Amniotic stem cell (primary cell): ENCODE data around the gene KCNAB2.
"Not testable (repeated sequence)": the region's sequence is repeated elsewhere in the genome, so short reads cannot be mapped to it uniquely, and the experiment has no call there.

Source experiments
- DNase-seq: peaks from one replicate; lab custom pipeline; 2025; lab: John Stamatoyannopoulos, UW

Gene KCNAB2

DNA sequence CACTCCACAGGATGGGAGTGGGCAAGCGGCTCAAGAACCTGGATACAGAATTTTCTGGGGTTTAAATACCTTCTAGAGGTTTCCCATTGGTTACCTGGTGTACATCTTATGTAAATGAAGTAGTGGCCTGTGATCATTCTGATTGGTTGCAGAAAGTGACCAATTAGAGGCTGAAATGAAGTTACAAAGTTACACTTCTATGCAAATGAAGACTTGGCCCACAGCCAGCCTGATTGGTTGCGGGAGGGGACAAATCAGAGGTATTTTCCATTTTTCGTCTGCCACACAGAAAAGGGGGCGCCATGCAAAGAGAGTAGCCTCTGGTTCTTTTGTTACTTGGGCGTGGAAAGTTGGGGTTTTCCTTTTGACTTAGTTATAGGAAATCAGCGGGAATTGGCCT is 8.9 kb downstream of the KCNAB2 start:
- no peak for DNase-seq

DNA sequence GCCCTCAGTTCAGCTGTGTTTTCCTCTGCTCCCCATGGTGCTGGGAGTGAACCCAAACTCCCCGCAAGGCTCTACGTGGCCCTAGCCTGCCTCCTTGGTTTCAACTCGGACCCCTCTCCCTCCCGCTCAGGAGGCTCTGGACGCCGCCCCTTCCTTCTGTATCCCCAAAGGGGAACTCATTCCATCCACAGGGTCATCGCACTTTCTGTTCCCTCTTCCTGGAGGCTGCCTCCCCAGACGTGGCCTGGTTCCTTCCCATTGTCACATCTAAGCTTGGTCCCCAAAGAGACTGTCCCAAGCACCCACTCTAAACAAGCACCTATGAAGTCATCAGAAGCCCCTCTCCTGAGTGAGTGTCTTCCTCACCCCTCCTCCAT is 10.9 kb downstream of the KCNAB2 start:
- no peak for DNase-seq

DNA sequence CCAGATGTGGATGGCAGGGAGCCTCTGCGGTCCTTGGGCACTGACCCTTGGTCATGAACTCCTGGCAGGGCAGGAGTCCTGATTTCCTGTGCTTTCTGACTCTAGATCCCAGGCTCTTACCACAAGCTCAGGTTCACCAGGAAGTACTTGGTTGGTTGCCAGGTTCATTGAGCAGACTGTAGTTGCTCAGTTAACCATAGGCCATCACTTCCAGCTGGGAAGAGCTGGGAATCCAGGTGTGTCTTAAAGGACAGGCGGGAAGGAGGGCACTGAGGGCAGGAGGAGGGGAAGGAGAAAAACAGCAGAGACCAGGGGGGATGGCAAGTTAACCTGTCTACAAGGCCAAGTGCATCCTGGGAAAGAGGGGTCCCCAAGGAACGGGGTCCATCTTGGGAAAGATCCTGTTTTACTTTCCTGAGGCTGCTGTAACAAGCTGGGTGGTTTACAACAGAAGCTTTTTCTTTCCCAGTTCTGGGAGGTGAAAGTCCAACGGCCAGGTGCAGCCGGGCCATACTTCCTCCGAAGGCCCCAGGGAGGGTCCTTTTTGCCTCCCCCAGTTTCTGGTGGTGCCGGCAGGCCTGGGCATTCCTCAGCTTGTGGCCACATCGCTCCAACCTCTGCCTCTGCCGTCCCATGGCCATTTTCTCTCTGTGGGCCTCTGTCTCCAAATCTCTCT is 11.6 kb downstream of the KCNAB2 start:
- DNase-seq, result no peak

GRCh38 chr1:6059866-6060265 is 14.2 kb downstream of the KCNAB2 start:
- no peak for DNase-seq

GRCh38 chr1:6062670-6063069 is 17.0 kb downstream of the KCNAB2 start:
- no peak for DNase-seq

DNA sequence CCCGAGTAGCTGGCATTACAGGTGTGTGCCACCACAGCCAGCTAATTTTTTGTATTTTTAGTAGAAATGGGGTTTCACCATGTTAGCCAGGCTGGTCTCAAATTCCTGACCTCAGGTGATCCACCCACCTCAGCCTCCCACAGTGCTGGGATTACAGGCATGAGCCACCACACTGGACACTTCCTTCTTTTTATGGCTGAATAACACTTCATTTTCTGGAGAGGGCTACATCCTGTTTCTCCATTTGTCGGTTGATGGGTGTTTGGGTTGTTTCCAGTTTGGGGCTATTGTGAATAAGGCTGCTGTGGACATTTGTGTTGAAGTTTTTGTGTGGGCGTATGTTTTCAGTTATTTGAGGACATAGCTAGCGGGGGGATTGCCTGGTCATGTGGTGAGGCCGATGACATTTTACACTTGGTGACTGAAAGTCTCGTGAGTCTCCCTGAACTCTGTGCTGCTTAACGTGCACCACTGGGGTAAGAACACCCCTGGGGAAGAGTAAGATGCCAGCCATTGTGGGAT is 17.9 kb downstream of the KCNAB2 start:
- not testable (repeated sequence) for DNase-seq

GRCh38 chr1:6065093-6065858 is 19.6 kb downstream of the KCNAB2 start:
- no peak for DNase-seq

- DNase-seq, result no peak
Measured at GRCh38 chr1:6066680-6067079, 21.0 kb downstream of the KCNAB2 start.

DNA sequence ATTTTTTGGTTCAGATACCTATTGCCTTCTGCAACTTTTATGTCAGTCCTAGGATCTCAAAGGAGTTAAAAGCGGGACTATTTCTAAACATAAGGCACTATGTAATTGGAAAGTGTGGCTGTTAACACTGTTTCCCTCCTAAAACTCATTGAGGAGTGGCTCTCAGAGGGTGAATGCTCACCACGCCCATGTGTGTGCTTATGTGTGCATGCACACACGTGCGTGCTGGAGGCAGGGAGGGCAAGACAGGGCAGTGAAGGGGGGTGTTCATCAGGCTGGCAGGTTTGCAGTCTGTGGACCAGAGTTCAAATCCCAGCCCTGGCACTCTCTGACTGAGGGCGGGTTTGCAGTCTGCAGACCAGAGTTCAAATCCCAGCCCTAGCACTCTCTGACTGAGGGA is 22.4 kb downstream of the KCNAB2 start:
- DNase-seq, result no peak

DNA sequence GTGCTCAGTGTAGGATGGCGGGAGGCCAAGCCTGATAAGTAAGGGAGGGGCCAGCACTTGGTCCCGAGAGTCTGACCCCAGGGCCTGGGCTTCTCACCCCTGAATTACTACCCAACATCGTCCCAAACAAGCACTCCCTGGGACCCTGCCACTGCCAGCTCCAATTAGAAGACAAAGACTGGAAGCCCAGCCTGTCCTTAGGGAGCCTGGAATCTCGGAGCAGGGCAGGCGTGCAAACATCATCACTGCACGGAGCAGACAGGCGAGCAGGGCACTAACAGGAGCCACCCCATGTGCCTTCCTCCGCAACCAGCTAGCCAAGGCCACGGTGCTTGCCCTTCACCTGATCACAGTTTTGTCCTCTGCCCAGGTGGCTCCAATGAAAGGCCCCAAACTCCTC is 23.2 kb downstream of the KCNAB2 start:
- no peak for DNase-seq

DNA sequence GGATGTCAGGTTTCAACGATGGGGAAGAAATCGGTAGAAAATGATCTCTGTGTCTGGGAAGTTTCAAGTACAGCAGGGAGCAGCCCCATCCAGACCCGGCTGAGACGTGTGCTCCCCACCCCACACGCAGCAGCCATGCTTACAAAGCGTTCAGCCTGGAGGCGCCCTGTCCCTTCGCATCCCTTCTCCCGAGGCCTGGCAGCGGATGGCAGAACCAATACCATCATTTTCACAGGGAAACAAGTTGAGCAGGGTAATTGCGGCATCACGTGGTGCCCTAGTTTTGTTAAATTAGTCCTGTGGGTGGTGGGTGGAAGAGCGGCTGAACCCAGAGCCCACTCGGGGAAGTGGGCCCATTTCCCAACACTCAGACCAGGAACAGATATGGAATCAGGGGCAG is 23.9 kb downstream of the KCNAB2 start:
- no peak for DNase-seq

GRCh38 chr1:6070450-6070974 is 24.8 kb downstream of the KCNAB2 start:
- DNase-seq, result no peak

- no peak for DNase-seq
Measured at GRCh38 chr1:6071219-6071618, 25.5 kb downstream of the KCNAB2 start.

DNA sequence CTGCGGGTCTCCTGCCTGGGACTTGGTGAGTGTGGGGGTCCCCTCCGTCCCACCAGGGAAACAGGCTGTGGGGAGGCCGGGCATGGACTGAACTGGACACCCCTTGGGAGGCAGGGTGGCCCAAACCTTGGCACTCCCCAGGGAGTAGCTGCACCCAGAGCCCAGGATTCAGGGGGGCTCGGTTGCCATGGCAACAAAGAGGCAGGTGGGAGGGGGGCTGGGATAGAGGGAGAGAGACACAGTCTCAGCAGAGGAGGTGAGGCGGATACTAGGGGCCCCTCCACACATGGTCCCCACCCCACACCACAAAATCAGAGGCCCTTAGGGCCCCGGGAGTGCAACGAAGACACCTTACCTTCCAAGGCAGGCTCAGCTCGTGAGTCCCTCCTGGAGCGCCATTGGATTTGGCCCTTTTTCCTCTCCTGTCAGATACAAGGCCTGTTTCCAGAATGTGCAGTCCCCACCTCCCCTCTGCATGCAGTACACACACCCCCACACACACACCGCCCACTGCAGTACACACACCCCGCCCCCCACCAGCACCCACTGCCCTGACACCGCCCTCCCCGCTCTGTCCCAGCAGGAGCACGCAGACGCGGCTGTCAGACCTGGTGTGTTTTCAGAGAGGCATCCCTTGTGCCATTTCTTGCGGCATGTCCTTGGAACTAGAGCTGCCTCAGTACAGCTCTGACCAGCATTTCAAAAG is 27.2 kb downstream of the KCNAB2 start:
- DNase-seq, result no peak

DNA sequence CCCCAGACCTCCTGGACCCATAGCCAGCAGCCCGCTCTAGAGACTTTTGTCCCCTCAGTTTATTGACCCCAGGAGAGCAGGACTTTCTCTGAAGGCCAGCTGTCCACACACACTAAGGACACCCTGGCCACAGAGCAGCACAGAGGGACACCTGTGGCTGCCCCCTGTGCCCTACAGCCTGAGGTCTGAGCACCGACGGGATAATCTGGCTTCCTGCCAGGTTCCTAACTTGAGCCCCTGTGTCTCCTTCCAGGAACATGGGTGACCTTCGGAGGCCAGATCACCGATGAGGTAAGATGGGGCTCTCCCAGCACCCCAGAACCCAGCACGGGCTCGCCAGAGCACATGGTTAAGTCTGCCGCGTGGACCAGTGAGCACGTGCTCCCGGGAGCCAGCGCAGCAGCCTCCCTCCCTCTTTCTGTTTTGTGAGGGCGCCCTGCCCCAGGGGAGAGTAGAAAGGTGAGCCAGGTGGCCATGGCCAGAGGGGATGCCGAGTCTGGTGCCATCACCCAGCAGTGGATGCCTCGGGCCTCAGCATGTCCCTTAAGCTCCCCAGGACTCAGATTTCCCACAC is 27.9 kb downstream of the KCNAB2 start:
- DNase-seq, result no peak

DNA sequence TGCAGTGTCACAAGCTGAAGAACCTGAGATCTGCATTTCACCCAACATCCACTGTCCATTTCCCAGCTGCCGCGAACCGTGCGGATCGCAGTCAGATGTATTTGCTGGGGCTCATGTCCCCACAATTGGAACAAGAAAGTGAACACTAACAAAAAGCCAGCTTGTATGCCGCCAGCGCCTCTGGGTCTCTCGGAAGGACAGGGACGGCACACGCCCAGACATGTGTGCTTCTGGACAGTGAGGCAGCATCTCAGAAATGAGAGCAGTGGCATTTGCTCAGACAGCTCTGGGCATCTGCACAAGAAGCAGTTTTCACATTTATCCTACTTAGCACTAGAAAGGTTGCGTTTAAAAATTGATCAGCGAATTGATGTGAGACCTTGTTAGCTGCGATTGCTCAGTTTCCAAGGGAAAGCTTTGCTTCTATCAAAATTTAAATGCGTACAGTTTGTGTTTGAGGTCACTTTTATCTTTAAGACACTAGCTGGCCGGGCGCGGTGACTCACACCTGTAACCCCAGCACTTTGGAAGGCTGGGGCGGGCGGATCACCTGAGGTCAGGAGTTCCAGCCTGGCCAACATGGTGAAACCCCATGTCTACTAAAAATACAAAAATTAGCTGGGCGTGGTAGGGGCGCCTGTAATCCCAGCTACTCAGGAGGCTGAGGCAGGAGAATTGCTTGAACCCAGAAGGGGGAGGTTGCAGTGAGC is 28.7 kb downstream of the KCNAB2 start:
- no peak for DNase-seq

DNA sequence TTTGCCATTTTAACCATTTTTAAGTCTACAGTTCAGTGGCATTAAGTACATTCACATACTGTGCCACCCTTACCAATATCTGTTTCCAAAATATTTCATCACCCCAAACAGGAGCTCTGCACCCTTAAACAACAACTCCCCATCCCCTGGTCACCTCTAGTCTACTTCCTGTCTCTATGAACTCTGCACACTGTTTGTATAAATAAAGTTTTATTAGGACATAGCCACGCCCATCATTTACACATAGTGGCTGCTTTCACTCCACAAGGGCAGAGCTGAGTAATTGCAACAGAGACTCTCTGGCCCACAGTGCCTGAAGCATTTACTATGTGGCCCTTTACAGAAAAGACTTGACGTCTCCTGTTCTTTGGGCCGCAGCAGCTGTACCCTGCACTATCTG is 30.1 kb downstream of the KCNAB2 start:
- DNase-seq, result no peak

GRCh38 chr1:6077061-6077460 is 31.4 kb downstream of the KCNAB2 start:
- DNase-seq, result not testable (repeated sequence)

DNA sequence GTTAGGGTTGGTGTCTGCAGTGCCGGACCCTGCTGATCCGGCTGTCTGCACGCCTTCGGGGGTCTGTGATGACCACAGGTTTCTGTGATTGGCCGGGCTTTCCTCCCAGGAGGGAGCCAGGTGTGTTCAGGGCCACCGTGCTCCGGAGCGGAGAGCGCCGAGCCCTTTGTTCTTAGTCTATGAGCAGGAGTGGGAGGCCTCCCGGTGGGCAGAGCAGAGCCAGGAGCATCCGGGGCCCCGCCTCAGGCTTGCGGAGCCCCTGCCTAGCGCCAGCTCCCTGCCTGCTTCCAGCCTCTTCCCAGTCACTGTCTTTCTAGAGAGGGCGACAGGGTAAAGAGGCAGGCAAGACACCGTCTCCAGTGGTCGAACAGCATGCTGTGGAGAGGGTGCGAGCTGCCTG is 31.8 kb downstream of the KCNAB2 start:
- DNase-seq, result no peak

GRCh38 chr1:6077919-6078318 is 32.2 kb downstream of the KCNAB2 start:
- DNase-seq, result no peak

DNA sequence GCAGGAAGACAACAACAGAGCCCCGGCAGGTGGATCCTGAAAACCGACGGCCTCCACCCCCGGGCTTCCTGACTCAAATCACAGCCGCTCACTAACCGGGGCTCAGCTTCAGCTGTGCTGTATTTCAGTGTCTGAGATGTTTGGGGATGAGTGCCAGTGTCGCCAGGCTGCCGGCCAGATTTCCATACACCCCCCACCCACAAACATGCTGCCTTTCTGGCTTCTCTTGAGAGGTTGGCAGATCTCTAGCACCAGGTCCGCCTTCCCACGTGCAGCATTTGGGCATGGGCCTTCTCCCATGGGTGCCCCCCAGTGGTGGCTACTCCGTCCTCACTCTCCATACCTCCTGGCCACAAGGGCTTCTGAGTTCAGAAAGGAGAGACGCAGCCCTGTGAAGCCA is 34.8 kb downstream of the KCNAB2 start:
- no peak for DNase-seq

- no peak for DNase-seq
Measured at GRCh38 chr1:6081901-6082300, 36.2 kb downstream of the KCNAB2 start.
